ENCODE data around the gene FGF7. TPM values are rescaled to one million over a fixed set of nuclear protein-coding genes. Genes with fewer than 3 reads are reported as not detected.

The FGF7 gene
- total and polyA plus RNA-seq, 4 donors: 0.13 to 0.62 (median 0.33) TPM; not detected in 1

DNA sequence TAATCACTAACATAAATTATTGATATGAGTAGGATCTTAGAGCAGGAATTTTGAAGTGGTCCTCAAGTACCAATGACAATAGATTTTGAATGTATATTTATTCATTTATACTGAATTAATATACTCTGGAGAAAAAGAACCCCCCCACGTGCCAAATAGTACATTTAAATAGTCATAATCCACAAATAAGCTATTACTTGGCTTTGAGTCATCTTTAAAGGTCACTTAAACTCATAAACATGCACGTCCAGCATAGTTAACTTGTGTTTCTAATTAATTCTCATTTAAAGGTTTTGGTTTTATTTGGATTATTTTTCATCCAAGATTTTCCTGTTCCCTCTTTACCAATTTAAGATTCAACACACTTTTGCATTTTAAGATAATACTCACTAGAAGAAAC is 35.1 kb downstream of the FGF7 start (continued):
- TF ChIP-seq, protein P1, sequence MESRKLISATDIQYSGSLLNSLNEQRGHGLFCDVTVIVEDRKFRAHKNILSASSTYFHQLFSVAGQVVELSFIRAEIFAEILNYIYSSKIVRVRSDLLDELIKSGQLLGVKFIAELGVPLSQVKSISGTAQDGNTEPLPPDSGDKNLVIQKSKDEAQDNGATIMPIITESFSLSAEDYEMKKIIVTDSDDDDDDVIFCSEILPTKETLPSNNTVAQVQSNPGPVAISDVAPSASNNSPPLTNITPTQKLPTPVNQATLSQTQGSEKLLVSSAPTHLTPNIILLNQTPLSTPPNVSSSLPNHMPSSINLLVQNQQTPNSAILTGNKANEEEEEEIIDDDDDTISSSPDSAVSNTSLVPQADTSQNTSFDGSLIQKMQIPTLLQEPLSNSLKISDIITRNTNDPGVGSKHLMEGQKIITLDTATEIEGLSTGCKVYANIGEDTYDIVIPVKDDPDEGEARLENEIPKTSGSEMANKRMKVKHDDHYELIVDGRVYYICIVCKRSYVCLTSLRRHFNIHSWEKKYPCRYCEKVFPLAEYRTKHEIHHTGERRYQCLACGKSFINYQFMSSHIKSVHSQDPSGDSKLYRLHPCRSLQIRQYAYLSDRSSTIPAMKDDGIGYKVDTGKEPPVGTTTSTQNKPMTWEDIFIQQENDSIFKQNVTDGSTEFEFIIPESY (IDR thresholded peaks at IDR 0.05): no peak

DNA sequence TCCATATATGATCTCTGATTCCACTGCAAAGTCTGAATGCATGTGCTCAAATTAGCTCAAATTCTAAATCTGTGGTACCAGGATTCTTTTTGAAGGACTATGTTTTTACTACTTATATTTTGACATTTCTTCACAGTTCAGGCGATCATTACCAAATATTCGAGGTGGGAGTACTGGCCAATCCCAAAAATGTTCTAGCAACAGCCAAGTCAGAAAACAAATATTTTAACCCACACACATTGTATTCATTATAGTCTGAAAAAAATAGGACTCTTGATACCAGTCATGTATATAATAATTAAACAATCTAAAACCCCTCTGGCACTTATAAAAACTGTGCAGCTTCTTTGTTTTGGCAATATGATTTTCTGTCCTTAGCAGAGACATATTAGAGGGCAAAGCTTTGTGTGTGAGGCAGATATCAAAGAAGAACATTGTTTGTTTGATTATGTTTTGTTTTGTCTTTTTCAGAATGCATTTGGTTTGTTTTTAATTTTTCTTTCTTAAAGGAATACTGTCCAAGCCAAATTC is 37.4 kb downstream of the FGF7 start:
- 85% methylated on average over 2 of the region's 2 CpGs for WGBS
- DNase-seq (ENCODE audit: low spot score): no peak
- H3K9me3 ChIP-seq (ENCODE audit: control insufficient read depth in 4 of 4, low read length in 3 of 4): no peaks in the 10 kb centered on the region
- no peak overlapping the region for H3K27ac ChIP-seq (ENCODE audit: low read depth in 1 of 2, low read length in 2 of 2)
- H3K36me3 ChIP-seq (ENCODE audit: control insufficient read depth in 4 of 4, insufficient read depth in 3 of 4, low read depth in 1 of 4, low read length in 3 of 4): no peaks in the 10 kb centered on the region
- H3K9ac ChIP-seq (ENCODE audit: low read depth in 1 of 2, low read length in 2 of 2): no peak overlapping the region
- no peak for TF ChIP-seq HNF4G (IDR thresholded peaks at IDR 0.05)
- TF ChIP-seq, protein P2, sequence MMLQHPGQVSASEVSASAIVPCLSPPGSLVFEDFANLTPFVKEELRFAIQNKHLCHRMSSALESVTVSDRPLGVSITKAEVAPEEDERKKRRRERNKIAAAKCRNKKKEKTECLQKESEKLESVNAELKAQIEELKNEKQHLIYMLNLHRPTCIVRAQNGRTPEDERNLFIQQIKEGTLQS (IDR thresholded peaks at IDR 0.05): no peak
- no peak for TF ChIP-seq TAF1 (conservative IDR thresholded peaks at IDR 0.05)
- TF ChIP-seq RAD21 (IDR thresholded peaks at IDR 0.05): no peak
- TF ChIP-seq, protein P3, sequence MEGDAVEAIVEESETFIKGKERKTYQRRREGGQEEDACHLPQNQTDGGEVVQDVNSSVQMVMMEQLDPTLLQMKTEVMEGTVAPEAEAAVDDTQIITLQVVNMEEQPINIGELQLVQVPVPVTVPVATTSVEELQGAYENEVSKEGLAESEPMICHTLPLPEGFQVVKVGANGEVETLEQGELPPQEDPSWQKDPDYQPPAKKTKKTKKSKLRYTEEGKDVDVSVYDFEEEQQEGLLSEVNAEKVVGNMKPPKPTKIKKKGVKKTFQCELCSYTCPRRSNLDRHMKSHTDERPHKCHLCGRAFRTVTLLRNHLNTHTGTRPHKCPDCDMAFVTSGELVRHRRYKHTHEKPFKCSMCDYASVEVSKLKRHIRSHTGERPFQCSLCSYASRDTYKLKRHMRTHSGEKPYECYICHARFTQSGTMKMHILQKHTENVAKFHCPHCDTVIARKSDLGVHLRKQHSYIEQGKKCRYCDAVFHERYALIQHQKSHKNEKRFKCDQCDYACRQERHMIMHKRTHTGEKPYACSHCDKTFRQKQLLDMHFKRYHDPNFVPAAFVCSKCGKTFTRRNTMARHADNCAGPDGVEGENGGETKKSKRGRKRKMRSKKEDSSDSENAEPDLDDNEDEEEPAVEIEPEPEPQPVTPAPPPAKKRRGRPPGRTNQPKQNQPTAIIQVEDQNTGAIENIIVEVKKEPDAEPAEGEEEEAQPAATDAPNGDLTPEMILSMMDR (IDR thresholded peaks at IDR 0.05; ENCODE audit: low read depth, low read length, missing input control): no peak
- TF ChIP-seq JUND (IDR thresholded peaks at IDR 0.05): no peak
- TF ChIP-seq FOXA1 (IDR thresholded peaks at IDR 0.05): no peak
- no peak for TF ChIP-seq EGR1 (IDR thresholded peaks at IDR 0.05; ENCODE audit: low read depth in 2 of 2)
- no peak for TF ChIP-seq FOXA2 (IDR thresholded peaks at IDR 0.05)
- peaks cover 0 to 3% (median 0%) of the 10 kb centered on the region in 4 donors for H3K4me1 ChIP-seq (ENCODE audit: control insufficient read depth in 4 of 4, insufficient read depth in 4 of 4, low read length in 3 of 4)
- no peaks in the 10 kb centered on the region for H3K27me3 ChIP-seq (ENCODE audit: control insufficient read depth in 4 of 4, insufficient read depth in 4 of 4, low read length in 3 of 4)
- no peak overlapping the region for H3K4me3 ChIP-seq (ENCODE audit: low read depth in 1 of 3, low read length in 3 of 3)

DNA sequence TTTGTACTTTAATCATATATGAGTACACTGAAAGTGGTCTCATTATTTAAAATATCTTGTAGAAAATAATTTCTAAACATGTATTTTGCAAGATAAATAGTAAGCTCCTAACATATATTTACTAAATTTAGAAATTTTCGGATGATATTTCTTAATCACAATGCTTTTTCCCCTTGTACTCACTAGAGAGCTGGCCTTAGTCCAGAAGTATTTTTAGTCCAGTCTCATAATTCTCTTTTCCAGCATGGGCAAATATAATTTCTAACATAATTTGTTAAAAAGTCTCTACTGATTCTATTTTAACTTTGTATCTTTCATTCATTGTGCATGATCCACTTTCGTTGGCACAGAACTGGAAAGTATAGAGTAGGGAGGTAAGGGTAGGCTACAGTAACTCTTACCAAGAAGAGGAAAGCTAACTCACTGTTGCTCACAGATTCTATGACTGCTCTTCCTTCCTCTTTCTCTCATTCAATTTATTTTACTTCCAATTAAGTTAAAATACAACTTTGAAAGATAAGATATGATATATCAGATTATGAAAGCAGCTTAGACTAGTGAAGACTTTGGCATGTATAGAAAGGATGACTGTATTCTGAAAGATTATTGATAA is 39.3 kb downstream of the FGF7 start:
- no peak for DNase-seq (ENCODE audit: low spot score)
- TF ChIP-seq, protein P2 (IDR thresholded peaks at IDR 0.05): no peak
- TF ChIP-seq SP1 (IDR thresholded peaks at IDR 0.05) (no peak), RAD21 (IDR thresholded peaks at IDR 0.05) (no peak), HNF4G (IDR thresholded peaks at IDR 0.05) (no peak), FOXA2 (IDR thresholded peaks at IDR 0.05) (no peak), YY1 (IDR thresholded peaks at IDR 0.05) (no peak), NR2F2 (IDR thresholded peaks at IDR 0.05) (no peak), EGR1 (IDR thresholded peaks at IDR 0.05; ENCODE audit: low read depth in 2 of 2) (no peak), GABPA (IDR thresholded peaks at IDR 0.05 in 1 of 2, conservative IDR thresholded peaks at IDR 0.05 in 1 of 2) (no peak)
- TF ChIP-seq, protein P1 (IDR thresholded peaks at IDR 0.05): no peak
- Histone ChIP-seq H3K4me1 (ENCODE audit: control insufficient read depth in 4 of 4, insufficient read depth in 4 of 4, low read length in 3 of 4) (peaks cover 0 to 6% (median 3%) of the 10 kb centered on the region in 4 donors), H3K36me3 (ENCODE audit: control insufficient read depth in 4 of 4, insufficient read depth in 3 of 4, low read depth in 1 of 4, low read length in 3 of 4) (no peaks in the 10 kb centered on the region), H3K27me3 (ENCODE audit: control insufficient read depth in 4 of 4, insufficient read depth in 4 of 4, low read length in 3 of 4) (no peaks in the 10 kb centered on the region), H3K4me3 (ENCODE audit: low read depth in 1 of 3, low read length in 3 of 3) (no peak overlapping the region), H3K9me3 (ENCODE audit: control insufficient read depth in 4 of 4, low read length in 3 of 4) (no peaks in the 10 kb centered on the region), H3K9ac (ENCODE audit: low read depth in 1 of 2, low read length in 2 of 2) (no peak overlapping the region), H3K27ac (ENCODE audit: low read depth in 1 of 2, low read length in 2 of 2) (no peak overlapping the region)
- WGBS: 64% methylated on average over 2 of the region's 2 CpGs
